ENCODE measurements around the gene P2RX6.

Gene P2RX6

GRCh38 chr22:21029486-21030025 lies 14.6 kb downstream of the P2RX6 start (continued):
- TF ChIP-seq, protein P1, sequence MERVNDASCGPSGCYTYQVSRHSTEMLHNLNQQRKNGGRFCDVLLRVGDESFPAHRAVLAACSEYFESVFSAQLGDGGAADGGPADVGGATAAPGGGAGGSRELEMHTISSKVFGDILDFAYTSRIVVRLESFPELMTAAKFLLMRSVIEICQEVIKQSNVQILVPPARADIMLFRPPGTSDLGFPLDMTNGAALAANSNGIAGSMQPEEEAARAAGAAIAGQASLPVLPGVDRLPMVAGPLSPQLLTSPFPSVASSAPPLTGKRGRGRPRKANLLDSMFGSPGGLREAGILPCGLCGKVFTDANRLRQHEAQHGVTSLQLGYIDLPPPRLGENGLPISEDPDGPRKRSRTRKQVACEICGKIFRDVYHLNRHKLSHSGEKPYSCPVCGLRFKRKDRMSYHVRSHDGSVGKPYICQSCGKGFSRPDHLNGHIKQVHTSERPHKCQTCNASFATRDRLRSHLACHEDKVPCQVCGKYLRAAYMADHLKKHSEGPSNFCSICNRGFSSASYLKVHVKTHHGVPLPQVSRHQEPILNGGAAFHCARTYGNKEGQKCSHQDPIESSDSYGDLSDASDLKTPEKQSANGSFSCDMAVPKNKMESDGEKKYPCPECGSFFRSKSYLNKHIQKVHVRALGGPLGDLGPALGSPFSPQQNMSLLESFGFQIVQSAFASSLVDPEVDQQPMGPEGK (CRISPR knock-in tag; IDR thresholded peaks at IDR 0.05; ENCODE audit: borderline replicate concordance), result no peak
- no peak for TF ChIP-seq CREB5 (CRISPR knock-in tag; IDR thresholded peaks at IDR 0.05; ENCODE audit: low read depth)
- no peak for TF ChIP-seq ESRRG (CRISPR knock-in tag; IDR thresholded peaks at IDR 0.05)
- no peak for TF ChIP-seq ZFP30 (CRISPR knock-in tag; IDR thresholded peaks at IDR 0.05)

- TF ChIP-seq ISL1 (CRISPR knock-in tag; IDR thresholded peaks at IDR 0.05), result no peak
- no peak for TF ChIP-seq PPARA (CRISPR knock-in tag; IDR thresholded peaks at IDR 0.05; ENCODE audit: borderline replicate concordance)
- TF ChIP-seq TCF4 (CRISPR knock-in tag; IDR thresholded peaks at IDR 0.05; ENCODE audit: borderline replicate concordance), result no peak
- no peak for TF ChIP-seq ESRRG (CRISPR knock-in tag; IDR thresholded peaks at IDR 0.05)
- TF ChIP-seq CSRNP3 (CRISPR knock-in tag; IDR thresholded peaks at IDR 0.05), result no peak
- no peak for TF ChIP-seq CSDC2 (CRISPR knock-in tag; IDR thresholded peaks at IDR 0.05)
- TF ChIP-seq, protein P1 (CRISPR knock-in tag; IDR thresholded peaks at IDR 0.05; ENCODE audit: borderline replicate concordance), result no peak
- TF ChIP-seq ARNTL (CRISPR knock-in tag; IDR thresholded peaks at IDR 0.05; ENCODE audit: borderline replicate concordance, low read depth), result no peak
- TF ChIP-seq GLIS3 (CRISPR knock-in tag; IDR thresholded peaks at IDR 0.05), result no peak
- TF ChIP-seq ZNF70 (CRISPR knock-in tag; IDR thresholded peaks at IDR 0.05), result no peak
- TF ChIP-seq BACH2 (CRISPR knock-in tag; IDR thresholded peaks at IDR 0.05; ENCODE audit: borderline replicate concordance), result no peak
- ATAC-seq, result no peak
Observed at GRCh38 chr22:21030032-21030431, 15.1 kb downstream of the P2RX6 start.

DNA sequence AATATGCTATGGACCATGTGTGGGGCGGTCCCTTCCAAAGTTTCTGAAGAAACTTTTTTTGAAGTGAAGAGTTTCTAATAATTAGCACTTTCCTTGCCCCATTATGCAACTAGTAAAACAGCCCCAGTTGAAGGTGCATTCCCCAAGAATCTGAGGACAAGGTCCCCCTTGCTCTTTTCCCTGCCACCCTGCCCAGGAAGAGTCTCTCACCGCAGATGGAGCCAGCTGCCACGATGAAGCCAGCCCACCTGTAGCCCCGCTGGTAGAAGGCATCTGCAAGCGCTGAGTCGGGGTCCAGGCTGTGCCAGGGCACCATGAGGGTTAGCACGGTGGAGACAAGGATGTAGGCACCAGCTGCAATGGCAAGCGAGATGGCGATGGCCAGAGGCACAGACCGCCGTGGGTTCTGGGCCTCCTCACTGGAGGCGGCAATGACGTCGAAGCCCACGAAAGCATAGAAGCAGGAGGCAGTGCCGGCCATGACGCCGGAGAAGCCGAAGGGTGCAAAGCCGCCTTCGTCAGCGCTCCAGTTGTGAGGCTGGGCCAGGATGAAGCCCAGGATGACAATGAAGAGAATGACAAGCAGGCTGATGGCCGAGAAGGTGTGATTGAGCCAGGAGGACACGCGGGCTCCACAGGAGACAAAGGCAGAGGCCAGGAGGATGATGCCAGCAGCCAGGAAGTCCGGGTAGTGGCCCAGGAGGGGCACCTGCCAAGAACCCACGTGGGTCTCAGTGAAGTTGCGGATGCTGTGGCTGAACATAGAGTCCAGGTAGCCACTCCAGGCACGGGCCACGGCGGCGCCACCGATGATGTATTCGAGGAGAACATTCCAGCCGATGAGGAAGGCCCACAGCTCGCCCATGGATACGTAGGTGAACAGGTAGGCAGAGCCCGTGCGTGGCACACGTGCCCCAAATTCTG lies 15.9 kb downstream of the P2RX6 start:
- TF ChIP-seq OSR1 (CRISPR knock-in tag; IDR thresholded peaks at IDR 0.05) (no peak), CREB5 (CRISPR knock-in tag; IDR thresholded peaks at IDR 0.05; ENCODE audit: low read depth) (no peak), ZFP3 (CRISPR knock-in tag; IDR thresholded peaks at IDR 0.05) (no peak), ZNF70 (CRISPR knock-in tag; IDR thresholded peaks at IDR 0.05) (no peak), ZNF8 (CRISPR knock-in tag; IDR thresholded peaks at IDR 0.05) (no peak), ZFP30 (CRISPR knock-in tag; IDR thresholded peaks at IDR 0.05) (no peak), TCF4 (CRISPR knock-in tag; IDR thresholded peaks at IDR 0.05; ENCODE audit: borderline replicate concordance) (no peak), CSDC2 (CRISPR knock-in tag; IDR thresholded peaks at IDR 0.05) (no peak), ZC3H10 (CRISPR knock-in tag; IDR thresholded peaks at IDR 0.05) (no peak), RARB (CRISPR knock-in tag; IDR thresholded peaks at IDR 0.05) (no peak), ESRRG (CRISPR knock-in tag; IDR thresholded peaks at IDR 0.05) (no peak), POU6F1 (CRISPR knock-in tag; IDR thresholded peaks at IDR 0.05; ENCODE audit: borderline replicate concordance, low read depth) (no peak), ARNTL (CRISPR knock-in tag; IDR thresholded peaks at IDR 0.05; ENCODE audit: borderline replicate concordance, low read depth) (no peak), CSRNP3 (CRISPR knock-in tag; IDR thresholded peaks at IDR 0.05) (no peak), PPARA (CRISPR knock-in tag; IDR thresholded peaks at IDR 0.05; ENCODE audit: borderline replicate concordance) (no peak)
- TF ChIP-seq, protein P1 (CRISPR knock-in tag; IDR thresholded peaks at IDR 0.05; ENCODE audit: borderline replicate concordance), result no peak
- ATAC-seq, result no peak

Data from SK-N-SH treated with all-trans-retinoic acid at 6 μM for 48 hours (cell line).